OCI-LY1 (cell line): ENCODE data around the gene BUD31.

ENCODE experiments used
- H2AFZ ChIP-seq: fragments of 200-600 bp; sonication (generic), shearing (Covaris generic); 2 replicates; pipeline ENCODE4 v1.6.0; 2014; ENCODE audit warnings: antibody characterized with exemption, mild to moderate bottlenecking, low read length
- H3F3A ChIP-seq: fragments of 200-600 bp; sonication (generic), shearing (Covaris generic); 2 replicates; pipeline ENCODE4 v1.6.0; 2014; ENCODE audit warnings: mild to moderate bottlenecking, antibody characterized with exemption, low read length, moderate library complexity; ENCODE audit not compliant: insufficient read depth
- H3K27ac ChIP-seq: fragments of 200-600 bp; sonication (generic); 2 replicates; pipeline ENCODE4 v1.5.1; 2014; ENCODE audit warnings: low read length, mixed run types, mild to moderate bottlenecking, low read depth; ENCODE audit not compliant: poor library complexity, severe bottlenecking
- H3K27me3 ChIP-seq: fragments of 200-600 bp; sonication (generic); 2 replicates; pipeline ENCODE4 v1.6.0; 2014; ENCODE audit warnings: antibody characterized with exemption, mild to moderate bottlenecking, low read length, moderate library complexity; ENCODE audit not compliant: insufficient read depth
- H3K36me3 ChIP-seq: fragments of 200-600 bp; sonication (generic); 2 replicates; pipeline ENCODE4 v1.6.1; 2014; ENCODE audit warnings: mild to moderate bottlenecking, antibody characterized with exemption, low read length, moderate library complexity, mixed read lengths; ENCODE audit not compliant: insufficient read depth
- H3K4me1 ChIP-seq: fragments of 200-600 bp; sonication (generic); 2 replicates; pipeline ENCODE4 v1.5.1; 2014; ENCODE audit warnings: mild to moderate bottlenecking, low read length, moderate library complexity; ENCODE audit not compliant: insufficient read depth, severe bottlenecking
- H3K4me2 ChIP-seq: fragments of 200-600 bp; sonication (generic), shearing (Covaris generic); 2 replicates; pipeline ENCODE4 v1.6.1; 2014; ENCODE audit warnings: low read length
- H3K4me3 ChIP-seq: fragments of 200-600 bp; sonication (generic); 2 replicates; pipeline ENCODE4 v1.5.1; 2014; ENCODE audit warnings: low read length, low read depth, mild to moderate bottlenecking, mixed read lengths; ENCODE audit not compliant: poor library complexity, severe bottlenecking
- H3K79me2 ChIP-seq: fragments of 200-600 bp; shearing (Covaris generic); 2 replicates; pipeline ENCODE4 v1.6.1; 2016; ENCODE audit warnings: mixed run types, low read length, mixed read lengths; ENCODE audit not compliant: insufficient read depth
- H3K9ac ChIP-seq: fragments of 200-600 bp; sonication (generic), shearing (Covaris generic); 2 replicates; pipeline ENCODE4 v1.6.1; 2014; ENCODE audit warnings: mild to moderate bottlenecking, low read length, mixed read lengths
- H3K9me2 ChIP-seq: fragments of 200-600 bp; sonication (generic), shearing (Covaris generic); 2 replicates; pipeline ENCODE4 v1.6.1; 2014; ENCODE audit warnings: low read depth, mild to moderate bottlenecking, low read length, mixed read lengths
- H3K9me3 ChIP-seq: fragments of 200-600 bp; shearing (Covaris generic); 2 replicates; pipeline ENCODE4 v1.6.1; 2014; ENCODE audit warnings: low read length, mixed read lengths
- H4K20me1 ChIP-seq: fragments of 200-600 bp; sonication (generic), shearing (Covaris generic); 2 replicates; pipeline ENCODE4 v1.6.0; 2016; ENCODE audit warnings: mild to moderate bottlenecking, low read length; ENCODE audit not compliant: insufficient read depth
- CTCF ChIP-seq: fragments of 200-600 bp; sonication (generic), shearing (Covaris generic); IDR thresholded peaks from 2 replicates; pipeline ENCODE4 v1.5.1; 2017; ENCODE audit warnings: mild to moderate bottlenecking, antibody characterized with exemption, low read length, moderate library complexity, mixed read lengths
- EZH2 ChIP-seq: fragments of 200-600 bp; sonication (generic), shearing (Covaris generic); IDR thresholded peaks from 2 replicates; pipeline ENCODE4 v1.8.0; 2017; ENCODE audit warnings: borderline replicate concordance, mixed run types, mild to moderate bottlenecking, antibody characterized with exemption, low read length, moderate library complexity, mixed read lengths

BUD31 gene

GRCh38 chr7:99363286-99363685 lies 45.5 kb upstream of the BUD31 start:
- Histone ChIP-seq H2AFZ (no peak overlapping the region), H3K27me3 (no peaks in the 10 kb centered on the region), H4K20me1 (no peaks in the 10 kb centered on the region), H3K4me3 (no peak overlapping the region), H3K79me2 (no peaks in the 10 kb centered on the region), H3F3A (0 out of 2 replicates have a peak, but pooled peaks cover 5% of the 10 kb centered on the region), H3K27ac (no peak overlapping the region), H3K9me3 (no peaks in the 10 kb centered on the region), H3K9ac (no peak overlapping the region), H3K4me2 (no peak overlapping the region), H3K9me2 (no peaks in the 10 kb centered on the region), H3K36me3 (peaks cover 81% of the 10 kb centered on the region), H3K4me1 (no peaks in the 10 kb centered on the region)
- TF ChIP-seq EZH2 (no peak), CTCF (no peak)

- no peaks in the 10 kb centered on the region for H3K27me3 ChIP-seq
- peaks cover 73% of the 10 kb centered on the region for H3K36me3 ChIP-seq
- H3K4me3 ChIP-seq, result no peak overlapping the region
- H3K4me1 ChIP-seq, result no peaks in the 10 kb centered on the region
- H3F3A ChIP-seq, result 0 out of 2 replicates have a peak, but pooled peaks cover 5% of the 10 kb centered on the region
- H3K4me2 ChIP-seq, result no peak overlapping the region
- no peak overlapping the region for H2AFZ ChIP-seq
- TF ChIP-seq CTCF (peak; percentile 70), EZH2 (no peak)
- no peaks in the 10 kb centered on the region for H4K20me1 ChIP-seq
- no peaks in the 10 kb centered on the region for H3K9me2 ChIP-seq
- H3K27ac ChIP-seq, result no peak overlapping the region
- H3K9me3 ChIP-seq, result no peaks in the 10 kb centered on the region
- no peaks in the 10 kb centered on the region for H3K79me2 ChIP-seq
- no peak overlapping the region for H3K9ac ChIP-seq
Observed at GRCh38 chr7:99365318-99366141, 43.2 kb upstream of the BUD31 start.

GRCh38 chr7:99366646-99367045 lies 42.1 kb upstream of the BUD31 start:
- H3K9me3 ChIP-seq, result no peaks in the 10 kb centered on the region
- H3K36me3 ChIP-seq, result peaks cover 62% of the 10 kb centered on the region
- no peaks in the 10 kb centered on the region for H4K20me1 ChIP-seq
- no peaks in the 10 kb centered on the region for H3K4me1 ChIP-seq
- H3K27me3 ChIP-seq, result no peaks in the 10 kb centered on the region
- H2AFZ ChIP-seq, result no peak overlapping the region
- no peak overlapping the region for H3K27ac ChIP-seq
- no peaks in the 10 kb centered on the region for H3K9me2 ChIP-seq
- H3K79me2 ChIP-seq, result no peaks in the 10 kb centered on the region
- no peak overlapping the region for H3K9ac ChIP-seq
- no peak overlapping the region for H3K4me2 ChIP-seq
- H3K4me3 ChIP-seq, result no peak overlapping the region
- 0 out of 2 replicates have a peak, but pooled peaks cover 3% of the 10 kb centered on the region for H3F3A ChIP-seq
- TF ChIP-seq CTCF (no peak), EZH2 (no peak)
